B cell (primary cell): Measurements from ENCODE around the gene HOXB9. TPM values are rescaled to one million over a fixed set of nuclear protein-coding genes. Genes with fewer than 3 reads are reported as not detected.

Source experiments
- ATAC-seq: fragments of 200-7000 bp; cut with Tn5 transposase; one replicate; pipeline ENCODE4 v1.10.0; 2021; ENCODE audit warnings: low read depth, mild to moderate bottlenecking, moderate number of reproducible peaks, moderate library complexity
- CTCF ChIA-PET: fragments of 350-600 bp; sonication (Branson Sonifier 250); formaldehyde crosslinking; loops from one replicate; lab custom pipeline; 2021; ENCODE audit warnings: antibody characterized with exemption, inconsistent platforms; lab: Charles Lee
- POLR2A ChIA-PET: fragments of 350-600 bp; sonication (Branson Sonifier 250); formaldehyde crosslinking; loops from one replicate; lab custom pipeline; 2021; ENCODE audit warnings: antibody characterized with exemption; lab: Charles Lee
- DNase-seq: peaks from one replicate; pipeline ENCODE4 v3.0.0; 2013
- H2AFZ ChIP-seq: 2 replicates; pipeline ENCODE4 v1.6.1; 2012; ENCODE audit warnings: mild to moderate bottlenecking, low read depth, low read length; ENCODE audit not compliant: insufficient read depth, poor library complexity, severe bottlenecking
- H3K27ac ChIP-seq, 2 donors: 1 replicate in 1 of 2; 2 replicates in 1 of 2; pipeline ENCODE4 v1.5.1; 2012 to 2013; ENCODE audit warnings: low read length in 2 of 2, mild to moderate bottlenecking in 2 of 2, moderate library complexity in 1 of 2
- H3K27me3 ChIP-seq, 4 experiments: fragments of 200-600 bp in 1 of 4; sonication (generic) in 1 of 4; replicated peaks in 1 of 4; 1 replicate in 2 of 4; 2 replicates in 2 of 4; pipeline versions ENCODE4 v1.6.1 to v1.7.0; 2013 to 2016; ENCODE audit warnings: low read length in 3 of 4, mild to moderate bottlenecking in 2 of 4, mixed read lengths in 1 of 4, moderate library complexity in 1 of 4; ENCODE audit not compliant: insufficient read depth in 4 of 4, control insufficient read depth in 3 of 4; ENCODE audit errors: control extremely low read depth in 1 of 4
- H3K36me3 ChIP-seq, 2 experiments: replicated peaks in 1 of 2; 1 replicate in 1 of 2; 2 replicates in 1 of 2; pipeline versions ENCODE4 v1.6.1 to v1.7.1; 2013; ENCODE audit warnings: low read length in 1 of 2; ENCODE audit not compliant: insufficient read depth in 2 of 2, control insufficient read depth in 1 of 2; ENCODE audit errors: control extremely low read depth in 1 of 2, extremely low read depth in 1 of 2
- H3K4me1 ChIP-seq, 2 donors: fragments of 200-600 bp in 1 of 2; sonication (generic) in 1 of 2; 1 replicate in 1 of 2; 2 replicates in 1 of 2; pipeline versions ENCODE4 v1.5.1 to v1.6.1; 2013 to 2017; ENCODE audit warnings: low read length in 2 of 2; ENCODE audit not compliant: control insufficient read depth in 2 of 2, insufficient read depth in 2 of 2
- H3K4me2 ChIP-seq: replicated peaks from 2 replicates; pipeline ENCODE3; 2012; ENCODE audit warnings: mild to moderate bottlenecking, low read depth, low read length; ENCODE audit not compliant: poor library complexity, severe bottlenecking
- H3K4me3 ChIP-seq, 5 experiments: fragments of 200-600 bp in 1 of 5; sonication (generic) in 1 of 5; 1 replicate in 3 of 5; 2 replicates in 2 of 5; pipeline versions ENCODE4 v1.5.1 to v1.7.0; 2011 to 2016; ENCODE audit warnings: low read length in 4 of 5, mild to moderate bottlenecking in 4 of 5, low read depth in 2 of 5, control low read depth in 1 of 5, moderate library complexity in 1 of 5; ENCODE audit not compliant: insufficient read depth in 1 of 5; ENCODE audit errors: control extremely low read depth in 1 of 5, extremely low read depth in 1 of 5
- H3K79me2 ChIP-seq: fragments of 200-600 bp; sonication (generic); one replicate; pipeline ENCODE4 v1.6.0; 2016; ENCODE audit warnings: low read length; ENCODE audit not compliant: control insufficient read depth, insufficient read depth
- H3K9ac ChIP-seq: fragments of 200-600 bp; sonication (generic); 2 replicates; pipeline ENCODE4 v1.6.1; 2017; ENCODE audit warnings: mild to moderate bottlenecking, low read length, moderate library complexity
- H3K9me3 ChIP-seq, 3 donors: one replicate each; pipeline versions ENCODE4 v1.6.1 to v1.7.1; 2013; ENCODE audit warnings: low read length in 2 of 3; ENCODE audit not compliant: control insufficient read depth in 2 of 3, insufficient read depth in 1 of 3; ENCODE audit errors: control extremely low read depth in 1 of 3
- H4K20me1 ChIP-seq: 2 replicates; pipeline ENCODE4 v1.6.0; 2012; ENCODE audit warnings: mild to moderate bottlenecking, low read length; ENCODE audit not compliant: insufficient read depth, control insufficient read depth, poor library complexity, severe bottlenecking
- H3K27ac Mint-ChIP-seq: one replicate; pipeline ENCODE4 v1.8.0; 2021; ENCODE audit warnings: mixed read lengths
- H3K27me3 Mint-ChIP-seq: one replicate; pipeline ENCODE4 v1.8.0; 2021; ENCODE audit warnings: mixed read lengths
- H3K4me1 Mint-ChIP-seq: one replicate; pipeline ENCODE4 v1.8.0; 2021; ENCODE audit warnings: mixed read lengths
- H3K4me3 Mint-ChIP-seq: one replicate; pipeline ENCODE4 v1.8.0; 2021; ENCODE audit warnings: mixed read lengths
- H3K9me3 Mint-ChIP-seq: one replicate; pipeline ENCODE4 v1.8.0; 2022; ENCODE audit warnings: mixed read lengths; ENCODE audit not compliant: insufficient read depth
- CTCF ChIP-seq: fragments of 200-600 bp; IDR thresholded peaks from one replicate; pipeline ENCODE4 v1.8.0; 2022; ENCODE audit warnings: antibody characterized with exemption, mild to moderate bottlenecking
- EZH2 ChIP-seq: IDR thresholded peaks from 2 replicates; pipeline ENCODE4 v1.6.1; 2012; ENCODE audit warnings: borderline replicate concordance, low read depth, mild to moderate bottlenecking, moderate library complexity, low read length; ENCODE audit not compliant: insufficient read depth, poor library complexity, severe bottlenecking
- WGBS: methylation state at CpG from one replicate; pipeline ENCODE4 v1.1.5; 2013; ENCODE audit warnings: missing lambda C conversion rate; ENCODE audit not compliant: insufficient coverage; 5-methylcytosine and 5-hydroxymethylcytosine counted together
- intact Hi-C: fragments of 100-400 bp; cut with micrococcal nuclease; formaldehyde crosslinking; loops from one replicate; pipeline ENCODE4 v1.10.0; 2022
- polyA plus RNA-seq: library from polyadenylated mRNA; depleted of rRNA; stranded (reverse); fragments of >200 nt; gene quantifications from 2 replicates; pipeline ENCODE4 v1.2.3, GENCODE V29; 2012
- total RNA-seq, 2 donors: library from RNA; stranded (reverse); fragments of 120-200 nt in 1 of 2; gene quantifications; 1 replicate in 1 of 2; 2 replicates in 1 of 2; pipeline versions ENCODE4 v1.2.3 to v1.2.4, GENCODE V29; 2013 to 2022

The HOXB9 gene
- total and polyA plus RNA-seq, 2 donors (not counting 1 experiment from before 2014, with no cell fraction given), result 0.07 TPM; not detected in 1

GRCh38 chr17:48632579-48633265 lies 6.6 kb upstream of the HOXB9 start:
- H3K27ac Mint-ChIP-seq, result no peak overlapping the region

More at GRCh38 chr17:48632579-48633265, 6.6 kb upstream of the HOXB9 start:
- TF ChIP-seq EZH2 (no peak), CTCF (no peak)
- Histone ChIP-seq H3K27me3 (peaks cover 0 to 98% (median 75%) of the 10 kb centered on the region in 4 experiments), H3K4me2 (no peak overlapping the region), H2AFZ (no peak overlapping the region), H3K79me2 (no peaks in the 10 kb centered on the region), H3K4me3 (no peak overlapping the region), H3K4me1 (peaks cover 20 to 36% of the 10 kb centered on the region in 2 donors), H3K36me3 (no peaks in the 10 kb centered on the region), H4K20me1 (no peaks in the 10 kb centered on the region), H3K27ac (no peak overlapping the region), H3K9me3 (peaks cover 0 to 15% (median 0%) of the 10 kb centered on the region in 3 donors), H3K9ac (no peak overlapping the region)
- ChIA-PET CTCF (interaction anchor here (0.5 to 2.2 kb wide), 4 partner anchors 10 to 274 kb away, joined by 3 to 6 read pairs (median 4); no protein-coding TSS in a partner anchor), POLR2A (no interaction called here)
- WGBS, result 89% methylated on average over 6 of the region's 7 CpGs
- ATAC-seq, result no peak
- intact Hi-C loops, result no loop called here
- peaks cover 12% of the 10 kb centered on the region for H3K4me1 Mint-ChIP-seq
- no peak for DNase-seq
- H3K4me3 Mint-ChIP-seq, result peak overlapping the region; percentile 42
- no peaks in the 10 kb centered on the region for H3K9me3 Mint-ChIP-seq
- H3K27me3 Mint-ChIP-seq, result peaks cover 92% of the 10 kb centered on the region
